ENCODE data around the gene SEMA3A. TPM values are rescaled to one million over a fixed set of nuclear protein-coding genes. Genes with fewer than 3 reads are reported as not detected.

Gene SEMA3A
- total and polyA plus RNA-seq, 2 donors (not counting 1 experiment from before 2014, with no cell fraction given), result 45.2 to 60.8 TPM

DNA sequence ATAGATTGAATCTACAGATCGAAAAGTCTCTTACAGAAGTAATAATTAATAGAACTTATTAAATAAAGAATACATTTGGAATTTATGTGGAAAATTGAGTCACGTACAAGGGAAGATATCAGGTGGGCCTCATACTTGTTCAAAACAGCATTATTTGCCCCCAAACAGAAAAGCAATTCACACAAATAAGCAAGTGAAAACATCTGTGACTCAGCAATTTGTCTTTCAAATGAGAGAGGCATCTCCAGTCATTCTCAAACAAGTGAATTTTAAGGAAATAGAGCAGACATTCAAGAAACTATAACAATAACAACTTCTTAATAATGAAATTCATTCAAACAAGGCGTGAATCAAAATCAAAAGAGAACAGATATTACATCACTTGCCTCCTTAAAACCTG lies 50.1 kb downstream of the SEMA3A start:
- Histone ChIP-seq H3K9ac (ENCODE audit: insufficient read depth, low read length) (no peak overlapping the region), H3K36me3 (ENCODE audit: control insufficient read depth, insufficient read depth, low read length) (no peaks in the 10 kb centered on the region), H3K9me3 (ENCODE audit: control insufficient read depth, insufficient read depth, low read depth, low read length) (no peaks in the 10 kb centered on the region), H3K4me3 (replicated peaks in 1 of 4; ENCODE audit: control extremely low read depth in 1 of 4, insufficient read depth in 1 of 4, low read depth in 3 of 4, low read length in 4 of 4) (no peak overlapping the region), H4K20me1 (ENCODE audit: control insufficient read depth, extremely low read depth, insufficient read depth, low read length) (no peaks in the 10 kb centered on the region), H3K27ac (ENCODE audit: insufficient read depth, low read length) (no peak overlapping the region), H2AFZ (ENCODE audit: low read length) (no peak overlapping the region), H3K79me2 (ENCODE audit: control insufficient read depth, insufficient read depth, low read length) (peaks cover 63% of the 10 kb centered on the region), H3K4me2 (ENCODE audit: extremely low read depth, insufficient read depth, low read length) (no peak overlapping the region), H3K27me3 (ENCODE audit: control insufficient read depth, insufficient read depth, low read length) (no peaks in the 10 kb centered on the region), H3K4me1 (ENCODE audit: control insufficient read depth, extremely low read depth, insufficient read depth, low read length) (peaks cover 5% of the 10 kb centered on the region)
- no peak for TF ChIP-seq EZH2 (IDR thresholded peaks at IDR 0.05; ENCODE audit: low read length, missing control alignments)
- TF ChIP-seq, protein P1, sequence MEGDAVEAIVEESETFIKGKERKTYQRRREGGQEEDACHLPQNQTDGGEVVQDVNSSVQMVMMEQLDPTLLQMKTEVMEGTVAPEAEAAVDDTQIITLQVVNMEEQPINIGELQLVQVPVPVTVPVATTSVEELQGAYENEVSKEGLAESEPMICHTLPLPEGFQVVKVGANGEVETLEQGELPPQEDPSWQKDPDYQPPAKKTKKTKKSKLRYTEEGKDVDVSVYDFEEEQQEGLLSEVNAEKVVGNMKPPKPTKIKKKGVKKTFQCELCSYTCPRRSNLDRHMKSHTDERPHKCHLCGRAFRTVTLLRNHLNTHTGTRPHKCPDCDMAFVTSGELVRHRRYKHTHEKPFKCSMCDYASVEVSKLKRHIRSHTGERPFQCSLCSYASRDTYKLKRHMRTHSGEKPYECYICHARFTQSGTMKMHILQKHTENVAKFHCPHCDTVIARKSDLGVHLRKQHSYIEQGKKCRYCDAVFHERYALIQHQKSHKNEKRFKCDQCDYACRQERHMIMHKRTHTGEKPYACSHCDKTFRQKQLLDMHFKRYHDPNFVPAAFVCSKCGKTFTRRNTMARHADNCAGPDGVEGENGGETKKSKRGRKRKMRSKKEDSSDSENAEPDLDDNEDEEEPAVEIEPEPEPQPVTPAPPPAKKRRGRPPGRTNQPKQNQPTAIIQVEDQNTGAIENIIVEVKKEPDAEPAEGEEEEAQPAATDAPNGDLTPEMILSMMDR (conservative IDR thresholded peaks at IDR 0.05 in 1 of 2, IDR thresholded peaks at IDR 0.05 in 1 of 2; ENCODE audit: low read depth in 1 of 2, low read length in 2 of 2), result no peak
- DNase-seq (ENCODE audit: low read depth in 2 of 2), result peak in 1 of 2 donors; percentile 35

DNA sequence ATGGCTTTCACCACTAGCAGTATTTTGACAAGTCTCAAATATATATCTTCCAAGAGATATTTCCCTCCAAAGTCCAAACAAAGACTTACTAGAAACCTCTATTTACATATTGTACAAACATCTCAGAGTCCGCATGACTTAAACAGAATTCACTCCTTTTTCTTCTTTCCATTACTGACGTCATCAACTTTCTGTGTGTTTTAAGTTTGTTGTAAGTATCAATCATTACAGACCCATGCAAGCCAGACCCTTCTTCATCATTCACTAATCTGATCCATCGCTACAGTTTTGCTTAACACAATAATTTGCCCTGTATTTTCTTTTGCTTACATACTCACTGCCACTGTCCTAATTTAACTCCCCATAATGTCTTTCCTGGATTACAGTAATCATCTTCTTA lies 51.9 kb downstream of the SEMA3A start:
- no peak for TF ChIP-seq EZH2 (IDR thresholded peaks at IDR 0.05; ENCODE audit: low read length, missing control alignments)
- TF ChIP-seq, protein P1 (conservative IDR thresholded peaks at IDR 0.05 in 1 of 2, IDR thresholded peaks at IDR 0.05 in 1 of 2; ENCODE audit: low read depth in 1 of 2, low read length in 2 of 2), result no peak
- H3K4me3 ChIP-seq (replicated peaks in 1 of 4; ENCODE audit: control extremely low read depth in 1 of 4, insufficient read depth in 1 of 4, low read depth in 3 of 4, low read length in 4 of 4), result no peak overlapping the region
- H3K27ac ChIP-seq (ENCODE audit: insufficient read depth, low read length), result no peak overlapping the region
- no peaks in the 10 kb centered on the region for H3K27me3 ChIP-seq (ENCODE audit: control insufficient read depth, insufficient read depth, low read length)
- H3K9me3 ChIP-seq (ENCODE audit: control insufficient read depth, insufficient read depth, low read depth, low read length), result no peaks in the 10 kb centered on the region
- H3K4me2 ChIP-seq (ENCODE audit: extremely low read depth, insufficient read depth, low read length), result no peak overlapping the region
- H2AFZ ChIP-seq (ENCODE audit: low read length), result peak overlapping the region; percentile 11
- peaks cover 64% of the 10 kb centered on the region for H3K79me2 ChIP-seq (ENCODE audit: control insufficient read depth, insufficient read depth, low read length)
- H3K4me1 ChIP-seq (ENCODE audit: control insufficient read depth, extremely low read depth, insufficient read depth, low read length), result peaks cover 5% of the 10 kb centered on the region
- H3K36me3 ChIP-seq (ENCODE audit: control insufficient read depth, insufficient read depth, low read length), result no peaks in the 10 kb centered on the region
- H4K20me1 ChIP-seq (ENCODE audit: control insufficient read depth, extremely low read depth, insufficient read depth, low read length), result no peaks in the 10 kb centered on the region
- no peak overlapping the region for H3K9ac ChIP-seq (ENCODE audit: insufficient read depth, low read length)
- DNase-seq (ENCODE audit: low read depth in 2 of 2), result peak in 1 of 2 donors; percentile 76

DNA sequence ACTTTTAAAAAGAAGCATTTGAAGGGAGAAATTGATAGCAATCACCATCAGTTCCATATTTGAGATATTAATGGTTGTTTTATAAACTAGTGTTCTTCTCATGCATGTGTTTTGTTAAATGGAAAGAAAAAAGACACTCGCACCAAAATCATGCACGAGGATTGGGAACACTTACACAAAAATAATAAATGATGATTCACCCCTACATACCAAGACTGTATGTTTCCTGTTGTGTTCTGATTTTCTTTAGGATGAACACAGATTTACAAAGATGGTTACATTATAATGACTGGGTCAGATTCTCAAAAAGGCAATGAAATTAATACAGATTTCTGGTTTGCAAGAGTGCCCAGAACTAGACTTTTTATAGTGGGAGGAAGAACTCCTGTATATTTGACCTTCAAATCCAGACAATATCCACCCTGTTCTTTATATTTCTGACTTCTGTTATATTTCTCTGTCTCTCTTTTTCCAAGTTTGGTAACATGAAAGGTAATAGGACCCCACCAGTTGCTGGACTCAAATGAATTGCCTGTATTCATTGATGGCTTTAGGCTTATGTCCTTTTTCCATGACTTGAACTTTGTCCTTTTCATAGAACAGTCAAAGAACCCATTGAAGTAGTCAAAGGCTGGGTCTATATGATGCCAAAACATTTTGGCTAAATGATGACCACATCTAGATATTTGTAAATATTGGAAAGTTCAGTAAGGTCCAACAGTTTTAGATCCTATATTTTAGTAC lies 54.4 kb downstream of the SEMA3A start:
- Histone ChIP-seq H3K4me3 (replicated peaks in 1 of 4; ENCODE audit: control extremely low read depth in 1 of 4, insufficient read depth in 1 of 4, low read depth in 3 of 4, low read length in 4 of 4) (no peak overlapping the region), H3K36me3 (ENCODE audit: control insufficient read depth, insufficient read depth, low read length) (no peaks in the 10 kb centered on the region), H2AFZ (ENCODE audit: low read length) (no peak overlapping the region), H3K9me3 (ENCODE audit: control insufficient read depth, insufficient read depth, low read depth, low read length) (no peaks in the 10 kb centered on the region), H3K27ac (ENCODE audit: insufficient read depth, low read length) (no peak overlapping the region), H3K4me1 (ENCODE audit: control insufficient read depth, extremely low read depth, insufficient read depth, low read length) (peaks cover 2% of the 10 kb centered on the region), H3K4me2 (ENCODE audit: extremely low read depth, insufficient read depth, low read length) (peak overlapping the region; percentile 40), H4K20me1 (ENCODE audit: control insufficient read depth, extremely low read depth, insufficient read depth, low read length) (no peaks in the 10 kb centered on the region), H3K27me3 (ENCODE audit: control insufficient read depth, insufficient read depth, low read length) (no peaks in the 10 kb centered on the region), H3K9ac (ENCODE audit: insufficient read depth, low read length) (no peak overlapping the region), H3K79me2 (ENCODE audit: control insufficient read depth, insufficient read depth, low read length) (peaks cover 57% of the 10 kb centered on the region)
- no peak for TF ChIP-seq EZH2 (IDR thresholded peaks at IDR 0.05; ENCODE audit: low read length, missing control alignments)
- TF ChIP-seq, protein P1 (conservative IDR thresholded peaks at IDR 0.05 in 1 of 2, IDR thresholded peaks at IDR 0.05 in 1 of 2; ENCODE audit: low read depth in 1 of 2, low read length in 2 of 2), result no peak
- DNase-seq (ENCODE audit: low read depth in 2 of 2), result peak; percentile 25 to 56
